ENCODE measurements around the gene RNU6-1. TPM values are rescaled to one million over a fixed set of nuclear protein-coding genes. Genes with fewer than 3 reads are reported as not detected.

Gene RNU6-1
- not detected in 2 replicates for total RNA-seq (2021)
- not detected for Bru-seq, nascent RNA
- not detected for BruChase-seq, experiment 1, labeled RNA remaining after a 2-hour chase
- not detected for BruChase-seq, experiment 2, labeled RNA remaining after a 6-hour chase
- long read RNA-seq, result 0 reads

DNA sequence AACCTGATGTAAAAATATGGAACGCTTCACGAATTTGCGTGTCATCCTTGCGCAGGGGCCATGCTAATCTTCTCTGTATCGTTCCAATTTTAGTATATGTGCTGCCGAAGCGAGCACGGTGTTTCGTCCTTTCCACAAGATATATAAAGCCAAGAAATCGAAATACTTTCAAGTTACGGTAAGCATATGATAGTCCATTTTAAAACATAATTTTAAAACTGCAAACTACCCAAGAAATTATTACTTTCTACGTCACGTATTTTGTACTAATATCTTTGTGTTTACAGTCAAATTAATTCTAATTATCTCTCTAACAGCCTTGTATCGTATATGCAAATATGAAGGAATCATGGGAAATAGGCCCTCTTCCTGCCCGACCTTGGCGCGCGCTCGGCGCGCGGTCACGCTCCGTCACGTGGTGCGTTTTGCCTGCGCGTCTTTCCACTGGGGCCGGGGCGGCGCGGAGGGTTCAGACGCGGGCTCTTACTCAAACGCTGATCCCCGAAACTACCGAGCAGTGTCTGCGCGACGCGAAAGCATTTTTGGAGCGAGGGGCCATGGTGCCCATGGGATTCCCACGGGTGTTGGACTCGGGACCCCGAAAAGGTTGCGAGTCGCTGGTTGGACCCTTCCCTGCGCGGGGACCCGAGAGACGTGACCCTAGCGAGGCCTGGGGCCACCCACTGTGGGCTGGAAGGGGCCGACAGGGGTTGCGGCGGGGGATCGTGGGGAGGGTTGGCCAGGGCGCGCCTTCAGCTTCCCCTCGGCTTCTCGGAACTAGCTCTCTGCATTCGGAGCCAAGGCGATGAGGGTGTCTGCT lies at the start of gene RNU6-1:
TSS of gene RNU6-1 (minus strand) at position 117 of the 820 bp plus-strand sequence.
- Histone ChIP-seq H3K27ac (ENCODE audit: low read depth, low read length, poor library complexity, severe bottlenecking) (peak within 1 kb of the TSS; percentile 75), H3K27me3 (replicated peaks; ENCODE audit: insufficient read depth, low read depth, low read length, poor library complexity) (peaks cover 12% of the 10 kb centered on the region), H3K4me1 (ENCODE audit: insufficient read depth, low read length, poor library complexity, severe bottlenecking) (peaks cover 18% of the 10 kb centered on the region), H3K9me3 (ENCODE audit: low read depth, low read length, poor library complexity, severe bottlenecking) (no peaks in the 10 kb centered on the region), H3K36me3 (ENCODE audit: insufficient read depth, low read length, poor library complexity, severe bottlenecking) (no peaks in the 10 kb centered on the region), H3K4me3 (ENCODE audit: low read depth, low read length, poor library complexity, severe bottlenecking) (peak within 1 kb of the TSS; percentile 81)
- no peak for TF ChIP-seq CTCF (conservative IDR thresholded peaks at IDR 0.05; ENCODE audit: low read depth, low read length)
- no peak for TF ChIP-seq EZH2 (IDR thresholded peaks at IDR 0.05; ENCODE audit: borderline replicate concordance, low read depth, low read length, poor library complexity, severe bottlenecking)
- intact Hi-C loops (cut with micrococcal nuclease; ENCODE audit: unreplicated experiment), result loop anchor here (5.0 to 10.0 kb wide), 2 partner anchors 465 to 533 kb away; no protein-coding TSS in a partner anchor
- CTCF ChIA-PET, result interaction anchor here (1.3 kb wide), 1 partner anchor 23 kb away, joined by 6 read pairs; no protein-coding TSS in a partner anchor
- peak; percentile 95 for DNase-seq (ENCODE audit: low spot score)
- BruUV-seq (replicated peaks), result no TSS peak
- POLR2A ChIA-PET (ENCODE audit: low non-redundant PET), result interaction anchor here (0.6 kb wide), 1 partner anchor 275 kb away, joined by 3 read pairs; no protein-coding TSS in a partner anchor

DNA sequence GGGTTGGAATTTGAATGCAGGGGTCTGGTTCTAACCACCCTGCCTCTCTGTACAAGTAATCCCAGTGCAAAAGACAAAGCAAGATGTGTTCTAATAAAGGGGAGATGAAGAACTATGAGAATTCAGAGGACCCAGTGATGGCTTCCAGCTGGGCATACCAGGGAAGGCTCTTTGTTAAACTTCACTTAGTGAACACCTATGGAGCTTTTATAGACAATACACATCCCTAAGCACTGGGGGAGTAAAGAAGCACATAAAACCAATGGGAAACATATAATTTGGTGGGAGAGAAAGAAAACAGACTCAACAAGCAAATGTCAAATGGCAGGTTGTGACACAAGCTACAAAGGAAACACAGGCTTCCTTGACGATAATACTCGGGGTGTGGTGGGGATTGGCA lies 47.9 kb upstream of the RNU6-1 start:
- Histone ChIP-seq H3K9me3 (ENCODE audit: low read depth, low read length, poor library complexity, severe bottlenecking) (no peaks in the 10 kb centered on the region), H3K4me1 (ENCODE audit: insufficient read depth, low read length, poor library complexity, severe bottlenecking) (peaks cover 25% of the 10 kb centered on the region), H3K27me3 (replicated peaks; ENCODE audit: insufficient read depth, low read depth, low read length, poor library complexity) (no peaks in the 10 kb centered on the region), H3K27ac (ENCODE audit: low read depth, low read length, poor library complexity, severe bottlenecking) (no peak overlapping the region), H3K36me3 (ENCODE audit: insufficient read depth, low read length, poor library complexity, severe bottlenecking) (no peaks in the 10 kb centered on the region), H3K4me3 (ENCODE audit: low read depth, low read length, poor library complexity, severe bottlenecking) (no peak overlapping the region)
- POLR2A ChIA-PET (ENCODE audit: low non-redundant PET), result no interaction called here
- TF ChIP-seq CTCF (conservative IDR thresholded peaks at IDR 0.05; ENCODE audit: low read depth, low read length), result no peak
- no peak for TF ChIP-seq EZH2 (IDR thresholded peaks at IDR 0.05; ENCODE audit: borderline replicate concordance, low read depth, low read length, poor library complexity, severe bottlenecking)
- DNase-seq (ENCODE audit: low spot score), result no peak
- BruUV-seq (replicated peaks), result no TSS peak
- intact Hi-C loops (cut with micrococcal nuclease; ENCODE audit: unreplicated experiment), result no loop called here
- CTCF ChIA-PET, result no interaction called here

GRCh38 chr15:67885861-67886260 lies 46.0 kb upstream of the RNU6-1 start:
- CTCF ChIA-PET, result no interaction called here
- H3K27ac ChIP-seq (ENCODE audit: low read depth, low read length, poor library complexity, severe bottlenecking), result no peak overlapping the region
- no peaks in the 10 kb centered on the region for H3K36me3 ChIP-seq (ENCODE audit: insufficient read depth, low read length, poor library complexity, severe bottlenecking)
- no peak overlapping the region for H3K4me3 ChIP-seq (ENCODE audit: low read depth, low read length, poor library complexity, severe bottlenecking)
- no peaks in the 10 kb centered on the region for H3K27me3 ChIP-seq (replicated peaks; ENCODE audit: insufficient read depth, low read depth, low read length, poor library complexity)
- peaks cover 35% of the 10 kb centered on the region for H3K4me1 ChIP-seq (ENCODE audit: insufficient read depth, low read length, poor library complexity, severe bottlenecking)
- no TSS peak for BruUV-seq (replicated peaks)
- DNase-seq (ENCODE audit: low spot score), result no peak
- intact Hi-C loops (cut with micrococcal nuclease; ENCODE audit: unreplicated experiment), result no loop called here
- TF ChIP-seq EZH2 (IDR thresholded peaks at IDR 0.05; ENCODE audit: borderline replicate concordance, low read depth, low read length, poor library complexity, severe bottlenecking) (no peak), CTCF (conservative IDR thresholded peaks at IDR 0.05; ENCODE audit: low read depth, low read length) (no peak)
- POLR2A ChIA-PET (ENCODE audit: low non-redundant PET), result no interaction called here
- no peaks in the 10 kb centered on the region for H3K9me3 ChIP-seq (ENCODE audit: low read depth, low read length, poor library complexity, severe bottlenecking)

Measured in A673 (cell line).